HEK293 (cell line): Measurements from ENCODE around the gene LEUTX.

Source experiments
- CTCF ChIP-seq: fragments of 450-650 bp; formaldehyde crosslinking; IDR thresholded peaks from 2 replicates; pipeline ENCODE4 v1.5.1; 2016; ENCODE audit warnings: missing biosample characterization, missing genetic modification characterization
- KLF16 ChIP-seq: fragments of 450-650 bp; formaldehyde crosslinking; IDR thresholded peaks from 2 replicates; pipeline ENCODE4 v1.5.1; 2017; ENCODE audit warnings: missing biosample characterization, missing genetic modification characterization
- MYNN ChIP-seq: fragments of 450-650 bp; formaldehyde crosslinking; IDR thresholded peaks from 2 replicates; pipeline ENCODE4 v1.5.1; 2016; ENCODE audit warnings: missing biosample characterization, missing genetic modification characterization, borderline replicate concordance
- PRDM1 ChIP-seq: fragments of 450-650 bp; formaldehyde crosslinking; IDR thresholded peaks from 2 replicates; pipeline ENCODE4; 2016; ENCODE audit warnings: missing biosample characterization, missing genetic modification characterization
- ZFP37 ChIP-seq: fragments of 450-650 bp; formaldehyde crosslinking; IDR thresholded peaks from 2 replicates; pipeline ENCODE4 v1.5.1; 2016; ENCODE audit warnings: missing biosample characterization, missing genetic modification characterization
- ZNF146 ChIP-seq: fragments of 450-650 bp; formaldehyde crosslinking; IDR thresholded peaks from 2 replicates; pipeline ENCODE4 v1.5.1; 2016; ENCODE audit warnings: missing biosample characterization, missing genetic modification characterization
- ZNF239 ChIP-seq: fragments of 450-650 bp; formaldehyde crosslinking; IDR thresholded peaks from 2 replicates; pipeline ENCODE4 v1.5.1; 2016; ENCODE audit warnings: missing biosample characterization, missing genetic modification characterization
- ZNF354C ChIP-seq: fragments of 450-650 bp; formaldehyde crosslinking; IDR thresholded peaks from 2 replicates; pipeline ENCODE4 v1.5.1; 2016; ENCODE audit warnings: missing biosample characterization, missing genetic modification characterization, low read depth, borderline replicate concordance
- ZNF391 ChIP-seq: fragments of 450-650 bp; formaldehyde crosslinking; IDR thresholded peaks from 2 replicates; pipeline ENCODE4 v1.5.1; 2016; ENCODE audit warnings: low read depth, missing biosample characterization, missing genetic modification characterization, borderline replicate concordance
- ZNF623 ChIP-seq: fragments of 450-650 bp; formaldehyde crosslinking; IDR thresholded peaks from 2 replicates; pipeline ENCODE4 v1.5.1; 2016; ENCODE audit warnings: missing biosample characterization, missing genetic modification characterization
- TF ChIP-seq, protein P1 (sequence below): fragments of 450-650 bp; formaldehyde crosslinking; IDR thresholded peaks from 2 replicates; pipeline ENCODE4 v1.5.1; 2016; ENCODE audit warnings: missing biosample characterization, missing genetic modification characterization

- TF ChIP-seq ZNF623 (tag by site-specific recombination) (no peak), CTCF (tag by site-specific recombination) (no peak), ZNF354C (no peak), MYNN (tag by site-specific recombination) (no peak), PRDM1 (tag by site-specific recombination) (peak; percentile 97), KLF16 (tag by site-specific recombination) (no peak), ZFP37 (tag by site-specific recombination) (no peak), ZNF391 (tag by site-specific recombination) (no peak), ZNF239 (tag by site-specific recombination) (no peak), ZNF146 (tag by site-specific recombination) (no peak)
- TF ChIP-seq, protein P1, sequence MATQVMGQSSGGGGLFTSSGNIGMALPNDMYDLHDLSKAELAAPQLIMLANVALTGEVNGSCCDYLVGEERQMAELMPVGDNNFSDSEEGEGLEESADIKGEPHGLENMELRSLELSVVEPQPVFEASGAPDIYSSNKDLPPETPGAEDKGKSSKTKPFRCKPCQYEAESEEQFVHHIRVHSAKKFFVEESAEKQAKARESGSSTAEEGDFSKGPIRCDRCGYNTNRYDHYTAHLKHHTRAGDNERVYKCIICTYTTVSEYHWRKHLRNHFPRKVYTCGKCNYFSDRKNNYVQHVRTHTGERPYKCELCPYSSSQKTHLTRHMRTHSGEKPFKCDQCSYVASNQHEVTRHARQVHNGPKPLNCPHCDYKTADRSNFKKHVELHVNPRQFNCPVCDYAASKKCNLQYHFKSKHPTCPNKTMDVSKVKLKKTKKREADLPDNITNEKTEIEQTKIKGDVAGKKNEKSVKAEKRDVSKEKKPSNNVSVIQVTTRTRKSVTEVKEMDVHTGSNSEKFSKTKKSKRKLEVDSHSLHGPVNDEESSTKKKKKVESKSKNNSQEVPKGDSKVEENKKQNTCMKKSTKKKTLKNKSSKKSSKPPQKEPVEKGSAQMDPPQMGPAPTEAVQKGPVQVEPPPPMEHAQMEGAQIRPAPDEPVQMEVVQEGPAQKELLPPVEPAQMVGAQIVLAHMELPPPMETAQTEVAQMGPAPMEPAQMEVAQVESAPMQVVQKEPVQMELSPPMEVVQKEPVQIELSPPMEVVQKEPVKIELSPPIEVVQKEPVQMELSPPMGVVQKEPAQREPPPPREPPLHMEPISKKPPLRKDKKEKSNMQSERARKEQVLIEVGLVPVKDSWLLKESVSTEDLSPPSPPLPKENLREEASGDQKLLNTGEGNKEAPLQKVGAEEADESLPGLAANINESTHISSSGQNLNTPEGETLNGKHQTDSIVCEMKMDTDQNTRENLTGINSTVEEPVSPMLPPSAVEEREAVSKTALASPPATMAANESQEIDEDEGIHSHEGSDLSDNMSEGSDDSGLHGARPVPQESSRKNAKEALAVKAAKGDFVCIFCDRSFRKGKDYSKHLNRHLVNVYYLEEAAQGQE (tag by site-specific recombination) = no peak
These were observed 34.8 kb downstream of the LEUTX start for GRCh38 chr19:39813264-39813993.
